ENCODE measurements around the gene MCC.

The MCC gene

GRCh38 chr5:113380807-113381326 lies 107.4 kb downstream of the MCC start:
- no peaks in the 10 kb centered on the region for H3K36me3 ChIP-seq (ENCODE audit: insufficient read depth, insufficient read length, low read length)
- no peaks in the 10 kb centered on the region for H3K9me3 ChIP-seq (ENCODE audit: insufficient read depth, low read length)
- TF ChIP-seq ZNF274 (IDR thresholded peaks at IDR 0.05; ENCODE audit: low read depth, low read length) (no peak), YY1 (IDR thresholded peaks at IDR 0.05; ENCODE audit: insufficient read depth, insufficient read length) (no peak), SUZ12 (IDR thresholded peaks at IDR 0.05; ENCODE audit: extremely low read depth, insufficient read depth, insufficient read length) (no peak)
- DNase-seq (ENCODE audit: low read depth, low spot score) = no peak
- no peak overlapping the region for H3K9ac ChIP-seq (ENCODE audit: insufficient read length, low read depth)
- H3K27me3 ChIP-seq (ENCODE audit: insufficient read depth, insufficient read length) = no peaks in the 10 kb centered on the region
- no peak overlapping the region for H3K4me3 ChIP-seq (ENCODE audit: insufficient read length, low read depth)
- H3K4me1 ChIP-seq (ENCODE audit: insufficient read depth, insufficient read length) = no peaks in the 10 kb centered on the region

- Histone ChIP-seq H3K4me1 (ENCODE audit: insufficient read depth, insufficient read length) (no peaks in the 10 kb centered on the region), H3K27me3 (ENCODE audit: insufficient read depth, insufficient read length) (no peaks in the 10 kb centered on the region), H3K9me3 (ENCODE audit: insufficient read depth, low read length) (no peaks in the 10 kb centered on the region), H3K36me3 (ENCODE audit: insufficient read depth, insufficient read length, low read length) (no peaks in the 10 kb centered on the region), H3K9ac (ENCODE audit: insufficient read length, low read depth) (no peak overlapping the region), H3K4me3 (ENCODE audit: insufficient read length, low read depth) (no peak overlapping the region)
- DNase-seq (ENCODE audit: low read depth, low spot score) = no peak
- TF ChIP-seq ZNF274 (IDR thresholded peaks at IDR 0.05; ENCODE audit: low read depth, low read length) (no peak), SUZ12 (IDR thresholded peaks at IDR 0.05; ENCODE audit: extremely low read depth, insufficient read depth, insufficient read length) (no peak), YY1 (IDR thresholded peaks at IDR 0.05; ENCODE audit: insufficient read depth, insufficient read length) (no peak)
Observed at GRCh38 chr5:113379936-113380806, 108.1 kb downstream of the MCC start.

GRCh38 chr5:113378959-113379541 lies 109.2 kb downstream of the MCC start:
- TF ChIP-seq YY1 (IDR thresholded peaks at IDR 0.05; ENCODE audit: insufficient read depth, insufficient read length) (no peak), SUZ12 (IDR thresholded peaks at IDR 0.05; ENCODE audit: extremely low read depth, insufficient read depth, insufficient read length) (no peak), ZNF274 (IDR thresholded peaks at IDR 0.05; ENCODE audit: low read depth, low read length) (no peak)
- no peak overlapping the region for H3K9ac ChIP-seq (ENCODE audit: insufficient read length, low read depth)
- no peak overlapping the region for H3K4me3 ChIP-seq (ENCODE audit: insufficient read length, low read depth)
- no peaks in the 10 kb centered on the region for H3K27me3 ChIP-seq (ENCODE audit: insufficient read depth, insufficient read length)
- peak; percentile 40 for DNase-seq (ENCODE audit: low read depth, low spot score)
- H3K9me3 ChIP-seq (ENCODE audit: insufficient read depth, low read length) = no peaks in the 10 kb centered on the region
- no peaks in the 10 kb centered on the region for H3K36me3 ChIP-seq (ENCODE audit: insufficient read depth, insufficient read length, low read length)
- H3K4me1 ChIP-seq (ENCODE audit: insufficient read depth, insufficient read length) = no peaks in the 10 kb centered on the region

GRCh38 chr5:113378514-113378913 lies 109.7 kb downstream of the MCC start:
- no peak overlapping the region for H3K9ac ChIP-seq (ENCODE audit: insufficient read length, low read depth)
- DNase-seq (ENCODE audit: low read depth, low spot score) = no peak
- H3K9me3 ChIP-seq (ENCODE audit: insufficient read depth, low read length) = no peaks in the 10 kb centered on the region
- TF ChIP-seq YY1 (IDR thresholded peaks at IDR 0.05; ENCODE audit: insufficient read depth, insufficient read length) = no peak
- no peak for TF ChIP-seq SUZ12 (IDR thresholded peaks at IDR 0.05; ENCODE audit: extremely low read depth, insufficient read depth, insufficient read length)
- TF ChIP-seq ZNF274 (IDR thresholded peaks at IDR 0.05; ENCODE audit: low read depth, low read length) = no peak
- no peaks in the 10 kb centered on the region for H3K36me3 ChIP-seq (ENCODE audit: insufficient read depth, insufficient read length, low read length)
- no peaks in the 10 kb centered on the region for H3K4me1 ChIP-seq (ENCODE audit: insufficient read depth, insufficient read length)
- no peaks in the 10 kb centered on the region for H3K27me3 ChIP-seq (ENCODE audit: insufficient read depth, insufficient read length)
- H3K4me3 ChIP-seq (ENCODE audit: insufficient read length, low read depth) = no peak overlapping the region

- Histone ChIP-seq H3K4me3 (ENCODE audit: insufficient read length, low read depth) (no peak overlapping the region), H3K4me1 (ENCODE audit: insufficient read depth, insufficient read length) (no peaks in the 10 kb centered on the region), H3K9me3 (ENCODE audit: insufficient read depth, low read length) (no peaks in the 10 kb centered on the region), H3K9ac (ENCODE audit: insufficient read length, low read depth) (no peak overlapping the region), H3K27me3 (ENCODE audit: insufficient read depth, insufficient read length) (no peaks in the 10 kb centered on the region), H3K36me3 (ENCODE audit: insufficient read depth, insufficient read length, low read length) (no peaks in the 10 kb centered on the region)
- TF ChIP-seq YY1 (IDR thresholded peaks at IDR 0.05; ENCODE audit: insufficient read depth, insufficient read length) (no peak), ZNF274 (IDR thresholded peaks at IDR 0.05; ENCODE audit: low read depth, low read length) (no peak)
- DNase-seq (ENCODE audit: low read depth, low spot score) = no peak
Observed at GRCh38 chr5:113378081-113378480, 110.2 kb downstream of the MCC start.

- H3K9ac ChIP-seq (ENCODE audit: insufficient read length, low read depth) = no peak overlapping the region
- no peaks in the 10 kb centered on the region for H3K36me3 ChIP-seq (ENCODE audit: insufficient read depth, insufficient read length, low read length)
- DNase-seq (ENCODE audit: low read depth, low spot score) = no peak
- H3K27me3 ChIP-seq (ENCODE audit: insufficient read depth, insufficient read length) = no peaks in the 10 kb centered on the region
- H3K9me3 ChIP-seq (ENCODE audit: insufficient read depth, low read length) = no peaks in the 10 kb centered on the region
- no peaks in the 10 kb centered on the region for H3K4me1 ChIP-seq (ENCODE audit: insufficient read depth, insufficient read length)
- no peak overlapping the region for H3K4me3 ChIP-seq (ENCODE audit: insufficient read length, low read depth)
- no peak for TF ChIP-seq SUZ12 (IDR thresholded peaks at IDR 0.05; ENCODE audit: extremely low read depth, insufficient read depth, insufficient read length)
- TF ChIP-seq ZNF274 (IDR thresholded peaks at IDR 0.05; ENCODE audit: low read depth, low read length) = no peak
- TF ChIP-seq YY1 (IDR thresholded peaks at IDR 0.05; ENCODE audit: insufficient read depth, insufficient read length) = no peak
Observed at GRCh38 chr5:113376640-113377039, 111.6 kb downstream of the MCC start.

- Histone ChIP-seq H3K27me3 (ENCODE audit: insufficient read depth, insufficient read length) (no peaks in the 10 kb centered on the region), H3K4me3 (ENCODE audit: insufficient read length, low read depth) (no peak overlapping the region), H3K4me1 (ENCODE audit: insufficient read depth, insufficient read length) (no peaks in the 10 kb centered on the region), H3K36me3 (ENCODE audit: insufficient read depth, insufficient read length, low read length) (no peaks in the 10 kb centered on the region), H3K9me3 (ENCODE audit: insufficient read depth, low read length) (no peaks in the 10 kb centered on the region), H3K9ac (ENCODE audit: insufficient read length, low read depth) (no peak overlapping the region)
- DNase-seq (ENCODE audit: low read depth, low spot score) = no peak
- TF ChIP-seq SUZ12 (IDR thresholded peaks at IDR 0.05; ENCODE audit: extremely low read depth, insufficient read depth, insufficient read length) = no peak
- no peak for TF ChIP-seq ZNF274 (IDR thresholded peaks at IDR 0.05; ENCODE audit: low read depth, low read length)
- no peak for TF ChIP-seq YY1 (IDR thresholded peaks at IDR 0.05; ENCODE audit: insufficient read depth, insufficient read length)
Observed at GRCh38 chr5:113375480-113376060, 112.7 kb downstream of the MCC start.
